Endothelial cell of umbilical vein (primary cell): Measurements from ENCODE around the gene OR11H7. TPM values are rescaled to one million over a fixed set of nuclear protein-coding genes. Genes with fewer than 3 reads are reported as not detected.

ENCODE experiments used
- BruUV-seq: library from RNA; stranded (reverse); fragments of 400-500 nt; replicated peaks from 2 replicates; lab custom pipeline; 2021; lab: Mats Ljungman, UMichigan
- CTCF ChIA-PET: fragments of 300-600, 350-600 bp; sonication (Branson Sonifier 250); formaldehyde crosslinking; loops from one replicate; lab custom pipeline; 2021; ENCODE audit warnings: antibody characterized with exemption, inconsistent platforms; lab: Charles Lee
- POLR2A ChIA-PET: fragments of 300-600, 350-600 bp; sonication (Branson Sonifier 250); formaldehyde crosslinking; loops from one replicate; lab custom pipeline; 2021; ENCODE audit warnings: antibody characterized with exemption, inconsistent platforms; lab: Charles Lee
- DNase-seq: peaks from one replicate; pipeline ENCODE4 v3.0.0-alpha.2; 2011; ENCODE audit warnings: low read depth, low spot score
- FAIRE-seq: peaks from 2 replicates; lab custom pipeline; 2011; peaks lifted over from hg19 to GRCh38; lab: Jason Lieb, UNC
- H2AFZ ChIP-seq: 2 replicates; pipeline ENCODE4 v1.6.0; 2012; ENCODE audit warnings: low read depth, low read length, control low read depth, inconsistent platforms
- H3K27ac ChIP-seq: 2 replicates; pipeline ENCODE4 v1.5.1; 2011; ENCODE audit warnings: low read depth, mild to moderate bottlenecking, control low read depth, low read length, moderate library complexity; ENCODE audit not compliant: insufficient read depth
- H3K27me3 ChIP-seq, 2 experiments: 2 replicates each; pipeline versions ENCODE4 v1.6.0 to v1.6.1; 2011; ENCODE audit warnings: low read length in 2 of 2, mixed read lengths in 1 of 2; ENCODE audit not compliant: control insufficient read depth in 2 of 2, insufficient read depth in 2 of 2
- H3K36me3 ChIP-seq, 2 experiments: 2 replicates in 1 of 2; 3 replicates in 1 of 2; pipeline ENCODE4 v1.5.1; 2011; ENCODE audit warnings: low read length in 2 of 2, mild to moderate bottlenecking in 1 of 2, moderate library complexity in 1 of 2; ENCODE audit not compliant: control insufficient read depth in 2 of 2, insufficient read depth in 2 of 2; ENCODE audit errors: extremely low read depth in 1 of 2
- H3K4me1 ChIP-seq: 3 replicates; pipeline ENCODE4 v1.5.1; 2011; ENCODE audit warnings: mild to moderate bottlenecking, low read length; ENCODE audit not compliant: control insufficient read depth, insufficient read depth; ENCODE audit errors: extremely low read depth
- H3K4me2 ChIP-seq: 2 replicates; pipeline ENCODE4 v1.6.1; 2011; ENCODE audit warnings: low read length, control low read depth, mixed read lengths; ENCODE audit not compliant: insufficient read depth
- H3K4me3 ChIP-seq, 3 experiments: fragments of 200-600 bp in 1 of 3; sonication (generic), shearing (Covaris generic) in 1 of 3; replicated peaks in 1 of 3; 2 replicates each; pipeline ENCODE4 v1.5.1; 2011 to 2016; ENCODE audit warnings: control low read depth in 3 of 3, low read length in 3 of 3, mild to moderate bottlenecking in 2 of 3, inconsistent platforms in 1 of 3, low read depth in 1 of 3, moderate library complexity in 1 of 3; ENCODE audit not compliant: insufficient read depth in 1 of 3
- H3K79me2 ChIP-seq: 2 replicates; pipeline ENCODE4 v1.6.0; 2012; ENCODE audit warnings: low read length, inconsistent platforms; ENCODE audit not compliant: control insufficient read depth, insufficient read depth
- H3K9ac ChIP-seq: replicated peaks from 2 replicates; pipeline ENCODE3; 2011; ENCODE audit warnings: low read length, control low read depth; ENCODE audit not compliant: insufficient read depth; ENCODE audit errors: extremely low read depth
- H3K9me1 ChIP-seq: replicated peaks from 3 replicates; pipeline ENCODE4 v1.6.0; 2011; ENCODE audit warnings: mild to moderate bottlenecking, low read length; ENCODE audit not compliant: control insufficient read depth, insufficient read depth; ENCODE audit errors: extremely low read depth
- H3K9me3 ChIP-seq: replicated peaks from 2 replicates; pipeline ENCODE4 v1.5.1; 2012; ENCODE audit warnings: low read length, inconsistent platforms; ENCODE audit not compliant: control insufficient read depth, insufficient read depth
- H4K20me1 ChIP-seq: replicated peaks from 2 replicates; pipeline ENCODE3; 2011; ENCODE audit warnings: mild to moderate bottlenecking, low read length; ENCODE audit not compliant: control insufficient read depth, insufficient read depth; ENCODE audit errors: extremely low read depth
- CTCF ChIP-seq, 2 donors: IDR thresholded peaks; 1 replicate in 1 of 2; 2 replicates in 1 of 2; pipeline ENCODE4 v1.5.1; 2011; ENCODE audit warnings: low read length in 2 of 2, mild to moderate bottlenecking in 2 of 2, moderate library complexity in 2 of 2, control low read depth in 1 of 2, inconsistent platforms in 1 of 2, low read depth in 1 of 2; ENCODE audit not compliant: insufficient read depth in 1 of 2; ENCODE audit errors: extremely low read depth in 1 of 2
- EZH2 ChIP-seq: IDR thresholded peaks from 2 replicates; pipeline ENCODE4 v1.6.1; 2012; ENCODE audit warnings: borderline replicate concordance, low read depth, mild to moderate bottlenecking, moderate library complexity, low read length, inconsistent platforms; ENCODE audit not compliant: severe bottlenecking
- FOS ChIP-seq: IDR thresholded peaks from 2 replicates; pipeline ENCODE4 v1.6.1; 2011; ENCODE audit warnings: mild to moderate bottlenecking, low read length, moderate library complexity, borderline replicate concordance; ENCODE audit not compliant: insufficient read depth
- GATA2 ChIP-seq: IDR thresholded peaks from 2 replicates; pipeline ENCODE4 v1.7.0; 2011; ENCODE audit warnings: low read depth, mild to moderate bottlenecking, moderate library complexity, mixed read lengths, low read length; ENCODE audit not compliant: insufficient read length, insufficient read depth
- JUN ChIP-seq: IDR thresholded peaks from 2 replicates; pipeline ENCODE4 v1.6.1; 2011; ENCODE audit warnings: borderline replicate concordance, low read depth; ENCODE audit not compliant: insufficient read length, insufficient read depth
- MAX ChIP-seq: IDR thresholded peaks from 2 replicates; pipeline ENCODE4 v1.6.1; 2011; ENCODE audit not compliant: insufficient read depth, insufficient read length
- MYC ChIP-seq: IDR thresholded peaks from one replicate; pipeline ENCODE4 v1.6.1; 2011; ENCODE audit warnings: mild to moderate bottlenecking, low read depth, low read length
- POLR2A ChIP-seq: IDR thresholded peaks from 2 replicates; pipeline ENCODE4 v1.6.1; 2012; ENCODE audit warnings: low read depth, mild to moderate bottlenecking, control low read depth, low read length
- POLR2AphosphoS5 ChIP-seq: IDR thresholded peaks from 2 replicates; pipeline ENCODE4 v1.6.1; 2012; ENCODE audit warnings: low read depth, mild to moderate bottlenecking, control low read depth, low read length, moderate library complexity; ENCODE audit not compliant: insufficient read depth
- dilution Hi-C: fragments of 300-500 bp; cut with MboI; formaldehyde crosslinking; loops from one replicate; pipeline ENCODE4 v1.15.0; 2019; ENCODE audit warnings: low sequenced_read_pairs; ENCODE audit not compliant: extremely low pct_ligation_motif_present
- intact Hi-C: fragments of 100-400 bp; cut with micrococcal nuclease; formaldehyde crosslinking; loops from one replicate; pipeline ENCODE4 v1.10.0; 2022
- polyA plus RNA-seq, 4 experiments: library from polyadenylated mRNA; depleted of rRNA in 3 of 4; stranded (reverse) in 3 of 4; unstranded in 1 of 4; fragments of >200 nt; gene quantifications; 2 replicates each; pipeline versions ENCODE4 v1.2.1 to v1.2.3, GENCODE V29; 2011 to 2012; ENCODE audit warnings: missing spikeins in 1 of 4
- total RNA-seq: library from RNA; stranded (reverse); gene quantifications from 2 replicates; pipeline ENCODE4 v1.2.3, GENCODE V29; 2021

OR11H7 gene
- total and polyA plus RNA-seq, 2 donors (not counting 3 experiments of a cell fraction or from before 2014, with no cell fraction given) = not detected

- FAIRE-seq = no peak
- Histone ChIP-seq H3K4me1 (no peaks in the 10 kb centered on the region), H3K27ac (no peak overlapping the region), H3K9me1 (no peaks in the 10 kb centered on the region), H3K4me2 (no peak overlapping the region), H3K9me3 (peaks cover 7% of the 10 kb centered on the region), H3K36me3 (no peaks in the 10 kb centered on the region), H3K27me3 (no peaks in the 10 kb centered on the region), H3K4me3 (no peak overlapping the region), H4K20me1 (no peaks in the 10 kb centered on the region), H3K9ac (no peak overlapping the region), H2AFZ (no peak overlapping the region), H3K79me2 (no peaks in the 10 kb centered on the region)
- dilution Hi-C loops = no loop called here
- DNase-seq = no peak
- no TSS peak for BruUV-seq
- CTCF ChIA-PET = no interaction called here
- POLR2A ChIA-PET = no interaction called here
- intact Hi-C loops = no loop called here
- TF ChIP-seq EZH2 (no peak), POLR2A (no peak), CTCF (IDR thresholded peaks at IDR 0.05; ENCODE audit: extremely low read depth in 1 of 2, insufficient read depth in 1 of 2, low read depth in 1 of 2, low read length in 2 of 2) (no peak)
Measured at GRCh38 chr14:20184181-20184580, 44.6 kb upstream of the OR11H7 start.

- Histone ChIP-seq H4K20me1 (no peaks in the 10 kb centered on the region), H3K36me3 (no peaks in the 10 kb centered on the region), H3K4me1 (no peaks in the 10 kb centered on the region), H3K4me2 (no peak within 1 kb of the TSS), H3K9ac (no peak within 1 kb of the TSS), H3K27me3 (no peaks in the 10 kb centered on the region), H3K9me3 (no peaks in the 10 kb centered on the region), H3K27ac (no peak within 1 kb of the TSS), H3K79me2 (no peaks in the 10 kb centered on the region), H3K9me1 (no peaks in the 10 kb centered on the region), H3K4me3 (no peak within 1 kb of the TSS), H2AFZ (no peak within 1 kb of the TSS)
- dilution Hi-C loops (no loop called here), intact Hi-C loops (no loop called here)
- POLR2A ChIA-PET = no interaction called here
- no peak for TF ChIP-seq EZH2
- TF ChIP-seq CTCF (IDR thresholded peaks at IDR 0.05; ENCODE audit: extremely low read depth in 1 of 2, insufficient read depth in 1 of 2, low read depth in 1 of 2, low read length in 2 of 2) = no peak
- TF ChIP-seq MYC = no peak
- TF ChIP-seq GATA2 = no peak
- no peak for TF ChIP-seq FOS
- no peak for TF ChIP-seq MAX
- no peak for TF ChIP-seq POLR2A
- TF ChIP-seq JUN = no peak
- TF ChIP-seq POLR2AphosphoS5 = no peak
- no peak for FAIRE-seq
- no peak for DNase-seq
- BruUV-seq = no TSS peak
- CTCF ChIA-PET = no interaction called here
Measured at GRCh38 chr14:20190596-20190995, 38.2 kb upstream of the OR11H7 start, which contains the start of gene OR11G2. Gene OR11G2 (plus strand): TSS chr14:20190896. CDS start chr14:20197438, 6,542 bp downstream.
